Stimulated activated CD4-positive, alpha-beta T cell treated with anti-CD3 and anti-CD28 coated beads, Interleukin-1b, Interleukin-23, amount 100 ng/mL, for 24 hours (primary cell): Measurements from ENCODE around the gene ATXN1.
"Not testable (repeated sequence)": the region's sequence is repeated elsewhere in the genome, so short reads cannot be mapped to it uniquely, and the experiment has no call there.

Experiments
- DNase-seq, 4 experiments: peaks; one replicate each; pipeline ENCODE4 v3.0.0-alpha.2; 2020; ENCODE audit warnings: low read depth in 4 of 4, low spot score in 1 of 4

Gene ATXN1

GRCh38 chr6:16468991-16469615 is 292.2 kb downstream of the ATXN1 start:
- no peak for DNase-seq

- DNase-seq, result no peak
Measured at GRCh38 chr6:16466800-16467553, 294.3 kb downstream of the ATXN1 start.

GRCh38 chr6:16464045-16464444 is 297.2 kb downstream of the ATXN1 start:
- DNase-seq, result no peak

GRCh38 chr6:16463246-16463645 is 298.0 kb downstream of the ATXN1 start:
- DNase-seq, result not testable (repeated sequence)

- DNase-seq, result no peak
Measured at GRCh38 chr6:16461491-16461890, 299.8 kb downstream of the ATXN1 start.

GRCh38 chr6:16459472-16459871 is 301.8 kb downstream of the ATXN1 start:
- not testable (repeated sequence) for DNase-seq

GRCh38 chr6:16452348-16452747 is 308.9 kb downstream of the ATXN1 start:
- no peak for DNase-seq

GRCh38 chr6:16450821-16451220 is 310.4 kb downstream of the ATXN1 start:
- no peak for DNase-seq

- no peak for DNase-seq
Measured at GRCh38 chr6:16450285-16450684, 311.0 kb downstream of the ATXN1 start.

- no peak for DNase-seq
Measured at GRCh38 chr6:16446273-16446672, 315.0 kb downstream of the ATXN1 start.

GRCh38 chr6:16442031-16442430 is 319.2 kb downstream of the ATXN1 start:
- DNase-seq, result no peak

GRCh38 chr6:16441262-16441661 is 320.0 kb downstream of the ATXN1 start:
- no peak for DNase-seq

- no peak for DNase-seq
Measured at GRCh38 chr6:16440636-16441212, 320.5 kb downstream of the ATXN1 start.

- no peak for DNase-seq
Measured at GRCh38 chr6:16438718-16439591, 322.3 kb downstream of the ATXN1 start.

GRCh38 chr6:16437984-16438383 is 323.3 kb downstream of the ATXN1 start:
- peak in 1 of 4 experiments; percentile 13 for DNase-seq

GRCh38 chr6:16437095-16437494 is 324.2 kb downstream of the ATXN1 start:
- peak in 1 of 4 experiments; percentile 13 for DNase-seq

- peak in 1 of 4 experiments; percentile 17 for DNase-seq
Measured at GRCh38 chr6:16436550-16436949, 324.7 kb downstream of the ATXN1 start.

GRCh38 chr6:16434885-16435284 is 326.4 kb downstream of the ATXN1 start:
- DNase-seq, result no peak

GRCh38 chr6:16433338-16433890 is 327.8 kb downstream of the ATXN1 start:
- DNase-seq, result no peak

- no peak for DNase-seq
Measured at GRCh38 chr6:16432075-16433032, 328.9 kb downstream of the ATXN1 start.
